ENCODE measurements around the gene NGF.

GRCh38 chr1:115307661-115308060, 30.4 kb downstream of the NGF start:
- TF ChIP-seq POLR2A (IDR thresholded peaks at IDR 0.05; ENCODE audit: low read depth) (no peak), CTCF (IDR thresholded peaks at IDR 0.05) (no peak)
